SK-N-SH (cell line): ENCODE results near the gene KCTD20. TPM values are rescaled to one million over a fixed set of nuclear protein-coding genes. Genes with fewer than 3 reads are reported as not detected.
"Not testable (repeated sequence)": the region's sequence is repeated elsewhere in the genome, so short reads cannot be mapped to it uniquely, and the experiment has no call there.

Experiments used
- CTCF ChIA-PET: fragments of 300-600, 350-600 bp; formaldehyde crosslinking; extraction: SDS; loops from one replicate; lab custom pipeline; 2021; lab: Yijun Ruan, JAX
- POLR2A ChIA-PET: fragments of 350-600 bp; sonication (Branson Sonifier 250); formaldehyde crosslinking; extraction: SDS; loops from one replicate; lab custom pipeline; 2020; ENCODE audit warnings: antibody characterized with exemption, inconsistent platforms; lab: Yijun Ruan, JAX
- DNase-seq: peaks from one replicate; pipeline ENCODE4 v3.0.0; 2012
- H2AFZ ChIP-seq: fragments of 200-600 bp; sonication (generic); 2 replicates; pipeline ENCODE4 v1.8.1; 2016; ENCODE audit warnings: antibody characterized with exemption, mild to moderate bottlenecking, low read depth
- H3F3A ChIP-seq: fragments of 200-600 bp; sonication (generic); replicated peaks from 2 replicates; pipeline ENCODE3; 2016; ENCODE audit warnings: antibody characterized with exemption, mild to moderate bottlenecking; ENCODE audit not compliant: insufficient read depth
- H3K27ac ChIP-seq, 2 experiments: fragments of 200-500 bp in 1 of 2; fragments of 200-600 bp in 1 of 2; sonication (Bioruptor generic) in 1 of 2; sonication (generic), shearing (Covaris generic) in 1 of 2; 2 replicates each; pipeline versions ENCODE4 v1.5.1 to v1.6.1; 2014 to 2016; ENCODE audit warnings: low read depth in 2 of 2, inconsistent platforms in 1 of 2, low read length in 1 of 2, mild to moderate bottlenecking in 1 of 2, mixed read lengths in 1 of 2
- H3K27me3 ChIP-seq: fragments of 200-600 bp; sonication (generic), shearing (Covaris generic); 2 replicates; pipeline ENCODE4 v1.6.1; 2016; ENCODE audit warnings: mixed run types; ENCODE audit not compliant: insufficient read depth
- H3K36me3 ChIP-seq, 2 experiments: fragments of 200-500 bp in 1 of 2; fragments of 200-600 bp in 1 of 2; sonication (Bioruptor generic) in 1 of 2; sonication (generic) in 1 of 2; replicated peaks in 1 of 2; 2 replicates each; pipeline versions ENCODE3 to v1.5.1; 2014 to 2016; ENCODE audit warnings: low read length in 1 of 2, mild to moderate bottlenecking in 1 of 2; ENCODE audit not compliant: insufficient read depth in 2 of 2, control insufficient read depth in 1 of 2
- H3K4me1 ChIP-seq, 2 experiments: fragments of 200-500 bp in 1 of 2; fragments of 200-600 bp in 1 of 2; sonication (Bioruptor generic) in 1 of 2; sonication (generic), shearing (Covaris generic) in 1 of 2; 2 replicates each; pipeline versions ENCODE4 v1.5.1 to v1.6.1; 2014 to 2016; ENCODE audit warnings: low read depth in 1 of 2, low read length in 1 of 2, mixed run types in 1 of 2; ENCODE audit not compliant: insufficient read depth in 2 of 2, control insufficient read depth in 1 of 2
- H3K4me2 ChIP-seq: fragments of 200-600 bp; sonication (generic), shearing (Covaris generic); 2 replicates; pipeline ENCODE4 v1.6.1; 2017; ENCODE audit warnings: mixed run types
- H3K4me3 ChIP-seq, 2 experiments: fragments of 200-500 bp in 1 of 2; fragments of 200-600 bp in 1 of 2; sonication (Bioruptor generic) in 1 of 2; sonication (generic), shearing (Covaris generic) in 1 of 2; 2 replicates each; pipeline versions ENCODE4 v1.5.1 to v1.8.1; 2014 to 2016; ENCODE audit warnings: low read depth in 2 of 2, inconsistent platforms in 1 of 2, low read length in 1 of 2, mild to moderate bottlenecking in 1 of 2, mixed read lengths in 1 of 2, moderate library complexity in 1 of 2
- H3K79me2 ChIP-seq: fragments of 200-600 bp; sonication (generic); 2 replicates; pipeline ENCODE4 v1.8.1; 2017; ENCODE audit warnings: mild to moderate bottlenecking; ENCODE audit not compliant: insufficient read depth
- H3K9ac ChIP-seq: fragments of 200-600 bp; sonication (generic); 2 replicates; pipeline ENCODE4 v1.6.1; 2017; ENCODE audit warnings: mixed run types
- H3K9me2 ChIP-seq: fragments of 200-600 bp; sonication (generic); 2 replicates; pipeline ENCODE4 v1.6.1; 2017; ENCODE audit warnings: mixed run types
- H3K9me3 ChIP-seq: fragments of 200-600 bp; sonication (generic); 2 replicates; pipeline ENCODE4 v1.6.1; 2017; ENCODE audit warnings: mixed run types, mild to moderate bottlenecking, moderate library complexity
- H4K20me1 ChIP-seq: fragments of 200-600 bp; sonication (generic); 2 replicates; pipeline ENCODE4 v1.6.1; 2017; ENCODE audit warnings: mild to moderate bottlenecking, mixed run types; ENCODE audit not compliant: insufficient read depth
- JUND ChIP-seq: IDR thresholded peaks from 2 replicates; pipeline ENCODE4 v1.4.0; 2012
- TAF1 ChIP-seq: IDR thresholded peaks from 2 replicates; pipeline ENCODE4 v1.6.1; 2012; ENCODE audit warnings: low read depth, mild to moderate bottlenecking, low read length, moderate library complexity, borderline replicate concordance
- TCF12 ChIP-seq: IDR thresholded peaks from 2 replicates; pipeline ENCODE4 v1.4.0; 2012
- TEAD4 ChIP-seq: IDR thresholded peaks from 2 replicates; pipeline ENCODE4 v1.4.0; 2012; ENCODE audit warnings: mild to moderate bottlenecking, borderline replicate concordance; ENCODE audit not compliant: insufficient read depth
- WGBS: methylation state at CpG from one replicate; pipeline ENCODE4 v1.1.6; 2017; ENCODE audit warnings: low lambda C conversion rate; 5-methylcytosine and 5-hydroxymethylcytosine counted together
- polyA plus RNA-seq, 3 experiments: library from polyadenylated mRNA; depleted of rRNA; stranded (reverse); fragments of >200 nt; gene quantifications; 2 replicates each; pipeline ENCODE4 v1.2.3, GENCODE V29; 2012
- TF ChIP-seq, protein P1 (sequence below): IDR thresholded peaks from 2 replicates; pipeline ENCODE4 v1.4.0; 2012; ENCODE audit warnings: low read depth, borderline replicate concordance
- TF ChIP-seq, protein P2 (sequence below): IDR thresholded peaks from 2 replicates; pipeline ENCODE4 v1.4.0; 2012; ENCODE audit warnings: low read depth, borderline replicate concordance
- TF ChIP-seq, protein P3 (sequence below): IDR thresholded peaks from 2 replicates; pipeline ENCODE4; 2012

KCTD20 gene
- polyA plus RNA-seq, 1 of the 3 experiments (the other 2 are of a cell fraction): 29.0 TPM

DNA sequence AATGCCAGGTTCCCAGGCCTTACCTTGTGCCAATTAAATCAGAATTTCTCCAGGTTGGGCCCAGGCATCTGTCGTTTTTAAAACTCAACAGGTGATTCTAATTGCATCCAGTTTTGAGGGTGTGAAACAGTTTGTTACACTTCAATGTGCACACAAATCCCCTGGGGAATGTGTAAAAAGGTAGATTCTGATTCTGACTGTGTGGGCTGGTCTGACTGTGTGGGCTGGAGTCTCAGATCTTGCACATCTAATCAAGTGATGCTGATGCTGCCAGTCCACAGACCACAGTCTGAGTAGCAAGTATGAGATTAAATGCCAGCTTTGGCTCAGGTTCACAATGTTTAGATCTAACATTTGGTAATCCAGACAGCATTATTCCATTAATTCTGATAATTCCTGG lies 42.8 kb upstream of the KCTD20 start:
- 50% methylated on average over 1 of the region's 1 CpG for WGBS
- H3K9me3 ChIP-seq: no peaks in the 10 kb centered on the region
- H3K27ac ChIP-seq: no peak overlapping the region
- ChIA-PET CTCF (no interaction called here), POLR2A (no interaction called here)
- H3K9ac ChIP-seq: no peak overlapping the region
- H3K4me3 ChIP-seq: no peak overlapping the region
- no peaks in the 10 kb centered on the region for H4K20me1 ChIP-seq
- H3K36me3 ChIP-seq: no peaks in the 10 kb centered on the region
- TF ChIP-seq TAF1: no peak
- TF ChIP-seq, protein P1, sequence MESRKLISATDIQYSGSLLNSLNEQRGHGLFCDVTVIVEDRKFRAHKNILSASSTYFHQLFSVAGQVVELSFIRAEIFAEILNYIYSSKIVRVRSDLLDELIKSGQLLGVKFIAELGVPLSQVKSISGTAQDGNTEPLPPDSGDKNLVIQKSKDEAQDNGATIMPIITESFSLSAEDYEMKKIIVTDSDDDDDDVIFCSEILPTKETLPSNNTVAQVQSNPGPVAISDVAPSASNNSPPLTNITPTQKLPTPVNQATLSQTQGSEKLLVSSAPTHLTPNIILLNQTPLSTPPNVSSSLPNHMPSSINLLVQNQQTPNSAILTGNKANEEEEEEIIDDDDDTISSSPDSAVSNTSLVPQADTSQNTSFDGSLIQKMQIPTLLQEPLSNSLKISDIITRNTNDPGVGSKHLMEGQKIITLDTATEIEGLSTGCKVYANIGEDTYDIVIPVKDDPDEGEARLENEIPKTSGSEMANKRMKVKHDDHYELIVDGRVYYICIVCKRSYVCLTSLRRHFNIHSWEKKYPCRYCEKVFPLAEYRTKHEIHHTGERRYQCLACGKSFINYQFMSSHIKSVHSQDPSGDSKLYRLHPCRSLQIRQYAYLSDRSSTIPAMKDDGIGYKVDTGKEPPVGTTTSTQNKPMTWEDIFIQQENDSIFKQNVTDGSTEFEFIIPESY: no peak
- no peaks in the 10 kb centered on the region for H3K4me1 ChIP-seq
- no peaks in the 10 kb centered on the region for H3F3A ChIP-seq
- no peak overlapping the region for H3K4me2 ChIP-seq
- H3K9me2 ChIP-seq: no peaks in the 10 kb centered on the region
- no peak overlapping the region for H2AFZ ChIP-seq
- DNase-seq: no peak
- H3K79me2 ChIP-seq: no peaks in the 10 kb centered on the region
- no peaks in the 10 kb centered on the region for H3K27me3 ChIP-seq

DNA sequence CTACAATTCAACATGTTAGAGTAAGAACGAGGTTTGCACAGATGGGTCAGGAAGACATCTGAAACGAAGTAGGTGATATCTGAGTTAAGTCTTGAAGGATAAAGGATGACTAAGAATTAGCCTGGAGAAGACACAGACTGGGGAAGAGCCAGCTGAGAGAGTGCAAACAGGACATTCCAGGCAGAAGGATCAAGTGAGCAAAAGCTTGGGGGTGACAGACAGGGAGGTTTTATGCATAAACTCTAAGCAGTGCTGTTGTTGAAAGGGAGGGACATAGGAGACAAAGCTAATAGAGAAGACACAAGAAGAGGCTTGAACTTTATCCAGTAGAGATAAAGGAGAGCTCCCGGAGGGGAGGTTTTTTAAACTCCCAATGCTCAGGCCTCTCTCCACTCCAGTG lies 40.3 kb upstream of the KCTD20 start:
- Histone ChIP-seq H3K27ac (no peak overlapping the region), H4K20me1 (no peaks in the 10 kb centered on the region), H3K79me2 (no peaks in the 10 kb centered on the region), H3K9me3 (no peaks in the 10 kb centered on the region), H3F3A (no peaks in the 10 kb centered on the region), H3K27me3 (no peaks in the 10 kb centered on the region), H2AFZ (no peak overlapping the region), H3K4me3 (no peak overlapping the region), H3K4me2 (no peak overlapping the region), H3K4me1 (no peaks in the 10 kb centered on the region), H3K9me2 (no peaks in the 10 kb centered on the region), H3K36me3 (no peaks in the 10 kb centered on the region), H3K9ac (no peak overlapping the region)
- ChIA-PET CTCF (no interaction called here), POLR2A (interaction anchor here (0.6 kb wide), 1 partner anchor 37 kb away, joined by 3 read pairs; no protein-coding TSS in a partner anchor)
- 60% methylated on average over 3 of the region's 3 CpGs for WGBS
- no peak for DNase-seq
- TF ChIP-seq TEAD4 (no peak), TAF1 (no peak), TCF12 (no peak), JUND (no peak)
- TF ChIP-seq, protein P2, sequence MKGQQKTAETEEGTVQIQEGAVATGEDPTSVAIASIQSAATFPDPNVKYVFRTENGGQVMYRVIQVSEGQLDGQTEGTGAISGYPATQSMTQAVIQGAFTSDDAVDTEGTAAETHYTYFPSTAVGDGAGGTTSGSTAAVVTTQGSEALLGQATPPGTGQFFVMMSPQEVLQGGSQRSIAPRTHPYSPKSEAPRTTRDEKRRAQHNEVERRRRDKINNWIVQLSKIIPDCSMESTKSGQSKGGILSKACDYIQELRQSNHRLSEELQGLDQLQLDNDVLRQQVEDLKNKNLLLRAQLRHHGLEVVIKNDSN: no peak
- TF ChIP-seq, protein P3, sequence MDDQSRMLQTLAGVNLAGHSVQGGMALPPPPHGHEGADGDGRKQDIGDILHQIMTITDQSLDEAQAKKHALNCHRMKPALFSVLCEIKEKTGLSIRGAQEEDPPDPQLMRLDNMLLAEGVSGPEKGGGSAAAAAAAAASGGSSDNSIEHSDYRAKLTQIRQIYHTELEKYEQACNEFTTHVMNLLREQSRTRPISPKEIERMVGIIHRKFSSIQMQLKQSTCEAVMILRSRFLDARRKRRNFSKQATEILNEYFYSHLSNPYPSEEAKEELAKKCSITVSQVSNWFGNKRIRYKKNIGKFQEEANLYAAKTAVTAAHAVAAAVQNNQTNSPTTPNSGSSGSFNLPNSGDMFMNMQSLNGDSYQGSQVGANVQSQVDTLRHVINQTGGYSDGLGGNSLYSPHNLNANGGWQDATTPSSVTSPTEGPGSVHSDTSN: no peak

DNA sequence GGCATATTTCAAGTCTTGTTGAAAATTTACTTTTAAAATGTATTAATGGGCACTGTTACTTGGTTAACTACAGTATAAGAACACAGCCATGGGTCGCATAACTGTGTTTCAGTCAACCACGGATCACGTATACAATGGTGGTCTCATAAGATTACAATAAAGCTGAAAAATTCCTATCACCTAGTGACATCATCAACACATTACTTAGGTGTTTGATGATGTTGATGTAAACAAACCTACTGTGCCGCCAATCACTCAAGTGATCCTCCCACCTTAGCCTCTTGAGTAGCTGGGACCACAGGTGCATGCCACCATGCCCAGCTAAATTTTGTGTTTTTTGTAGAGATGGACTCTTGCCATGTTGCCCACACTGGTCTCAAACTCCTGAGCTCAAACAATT lies 38.6 kb upstream of the KCTD20 start:
- Histone ChIP-seq H3K4me1 (no peaks in the 10 kb centered on the region), H3K27ac (no peak overlapping the region), H3K4me2 (no peak overlapping the region), H3K4me3 (no peak overlapping the region), H3K27me3 (no peaks in the 10 kb centered on the region; the same call in 1 of the 2 replicates), H4K20me1 (no peaks in the 10 kb centered on the region), H3K9ac (no peak overlapping the region), H3K9me2 (no peaks in the 10 kb centered on the region), H3K79me2 (no peaks in the 10 kb centered on the region), H3K9me3 (no peaks in the 10 kb centered on the region), H3K36me3 (no peaks in the 10 kb centered on the region), H2AFZ (no peak overlapping the region), H3F3A (no peaks in the 10 kb centered on the region)
- ChIA-PET CTCF (no interaction called here), POLR2A (no interaction called here)
- 93% methylated on average over 4 of the region's 4 CpGs for WGBS
- DNase-seq: no peak
- TF ChIP-seq TCF12: no peak

DNA sequence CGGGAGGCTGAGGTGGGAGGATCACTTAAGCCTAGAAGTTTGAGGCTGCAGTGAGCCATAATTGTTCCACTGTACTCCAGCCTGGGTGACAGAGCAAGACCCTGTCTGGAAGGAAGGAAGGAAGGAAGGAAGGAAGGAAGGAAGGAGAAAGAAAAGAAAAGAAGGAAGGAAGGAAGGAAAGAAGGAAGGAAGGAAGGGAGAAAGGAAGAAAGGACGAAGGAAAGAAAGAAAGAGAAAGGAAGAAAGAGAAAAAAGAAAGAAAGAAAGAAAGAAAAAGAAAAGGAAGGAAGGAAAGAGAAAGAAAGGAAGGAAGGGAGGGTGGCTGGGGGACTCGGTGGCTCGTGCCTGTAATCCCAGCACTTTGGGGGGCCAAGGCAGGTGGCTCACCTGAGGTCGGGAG lies 33.1 kb upstream of the KCTD20 start:
- DNase-seq, H3K9ac ChIP-seq, H3K27ac ChIP-seq, H3K27me3 ChIP-seq, H3F3A ChIP-seq, H3K4me1 ChIP-seq, H3K4me3 ChIP-seq, POLR2A ChIA-PET, H3K36me3 ChIP-seq, H2AFZ ChIP-seq, H4K20me1 ChIP-seq, H3K4me2 ChIP-seq, H3K9me2 ChIP-seq, H3K9me3 ChIP-seq, H3K79me2 ChIP-seq: not testable (repeated sequence)
- 29% methylated on average over 5 of the region's 5 CpGs for WGBS
- CTCF ChIA-PET: interaction anchor here (1.2 kb wide), 1 partner anchor 14 kb away, joined by 3 read pairs; no protein-coding TSS in a partner anchor
